Right lobe of liver (tissue), 4 donors: Measurements from ENCODE around the gene NRXN3.

Source experiments
- CTCF ChIP-seq, 4 donors: fragments of 200-600 bp in 3 of 4; fragments of 450-650 bp in 1 of 4; IDR thresholded peaks; one replicate each; pipeline versions ENCODE4 v1.5.1 to v1.8.0; 2016 to 2022; ENCODE audit warnings: antibody characterized with exemption in 4 of 4, mild to moderate bottlenecking in 2 of 4
- POLR2A ChIP-seq: fragments of 450-650 bp; IDR thresholded peaks from one replicate; pipeline ENCODE4 v1.6.1; 2017; ENCODE audit warnings: antibody characterized with exemption, mild to moderate bottlenecking
- donor health status: DM: no; HTN: no; CAD: no.
- donor health status: DM: no; HTN: no; CAD: no.
- donor health status: DM: no; HTN: yes; CAD: no.

- no peak for TF ChIP-seq CTCF (IDR thresholded peaks at IDR 0.05)
- TF ChIP-seq POLR2A: no peak
Measured at GRCh38 chr14:78222746-78223145, 52.6 kb downstream of the NRXN3 start.
